ENCODE results near the gene ALDH3A1.

ALDH3A1 gene

GRCh38 chr17:19703828-19704613 is 44.1 kb downstream of the ALDH3A1 start:
- no peak for DNase-seq (ENCODE audit: low read depth, low spot score)

- DNase-seq (ENCODE audit: low read depth, low spot score) = no peak
These were observed 44.8 kb downstream of the ALDH3A1 start for GRCh38 chr17:19703106-19703827.

GRCh38 chr17:19702217-19702641 is 45.9 kb downstream of the ALDH3A1 start:
- no peak for DNase-seq (ENCODE audit: low read depth, low spot score)
